Activated CD8-positive, alpha-beta memory T cell treated with anti-CD3 and anti-CD28 coated beads, Interleukin-2, amount 50 U/mL, for 24 hours (primary cell): ENCODE results near the gene KCTD16.

Experiments
- DNase-seq: peaks from one replicate; pipeline ENCODE4 v3.0.0-alpha.2; 2020; ENCODE audit errors: extremely low read depth

KCTD16 gene

DNA sequence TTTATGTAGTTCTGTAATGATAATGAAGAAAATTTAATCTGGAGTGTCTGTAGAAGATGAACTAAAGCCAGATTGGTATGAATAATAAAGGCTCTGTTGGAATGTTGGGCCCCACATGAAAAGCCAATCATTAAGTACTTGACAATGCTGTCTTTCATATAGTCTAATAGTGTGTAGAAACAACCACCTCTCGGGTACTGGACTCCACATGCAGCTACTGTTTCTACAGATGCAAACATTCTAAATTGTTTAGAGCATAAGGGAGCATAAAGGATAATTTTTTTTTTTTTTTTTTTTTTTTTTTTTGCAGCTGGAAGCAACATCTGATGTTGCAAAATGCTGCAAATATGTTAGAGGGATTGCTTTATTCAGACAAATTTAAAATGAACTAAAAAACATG, 354.3 kb downstream of the KCTD16 start:
- DNase-seq, result no peak

DNA sequence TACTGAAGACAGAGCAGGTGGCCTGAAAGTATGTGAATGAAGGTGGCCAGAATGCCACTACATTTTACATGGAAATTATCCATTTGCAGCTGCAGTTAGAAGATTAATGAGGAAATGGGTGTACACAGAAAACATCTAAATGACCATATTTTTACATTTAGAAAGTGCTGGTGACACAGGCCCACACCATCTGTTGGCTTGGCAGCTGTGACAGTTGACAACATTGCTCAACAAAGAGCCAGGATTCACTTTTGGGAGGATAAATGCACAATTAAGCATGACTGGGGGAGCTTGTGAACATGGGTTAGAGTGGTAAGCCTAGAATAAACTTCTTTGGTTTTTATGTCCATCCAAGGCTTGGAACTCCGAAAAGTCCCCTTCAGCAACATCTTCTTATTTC, 360.5 kb downstream of the KCTD16 start:
- DNase-seq, result no peak
